SK-N-SH treated with all-trans-retinoic acid at 6 μM for 48 hours (cell line): ENCODE results near the gene POU2F1.

Source experiments
- ATAC-seq: fragments of 200-7000 bp; cut with Tn5 transposase; 3 replicates; pipeline ENCODE4 v1.9.1; 2020; ENCODE audit warnings: mild to moderate bottlenecking, moderate library complexity
- ARNTL ChIP-seq: fragments of 450-650 bp; formaldehyde crosslinking; IDR thresholded peaks from 2 replicates; pipeline ENCODE4 v1.5.0; 2020; ENCODE audit warnings: low read depth, mild to moderate bottlenecking, moderate library complexity, borderline replicate concordance
- ESRRG ChIP-seq: fragments of 250-450 bp; sonication (Bioruptor Pico); IDR thresholded peaks from 2 replicates; pipeline ENCODE4 v1.6.1; 2021; ENCODE audit warnings: mild to moderate bottlenecking
- GLIS3 ChIP-seq: fragments of 250-450 bp; sonication (Bioruptor Pico); IDR thresholded peaks from 2 replicates; pipeline ENCODE4 v1.5.0; 2020; ENCODE audit warnings: mild to moderate bottlenecking, moderate library complexity
- ISL1 ChIP-seq: fragments of 250-450 bp; sonication (Bioruptor Pico); IDR thresholded peaks from 2 replicates; pipeline ENCODE4 v2.1.2; 2022; ENCODE audit warnings: mild to moderate bottlenecking, moderate library complexity
- OSR1 ChIP-seq: fragments of 250-450 bp; sonication (Bioruptor Pico); IDR thresholded peaks from 2 replicates; pipeline ENCODE4 v1.8.0; 2022; ENCODE audit warnings: moderate library complexity, mild to moderate bottlenecking, inconsistent platforms
- POU6F1 ChIP-seq: fragments of 250-450 bp; sonication (Bioruptor Pico); IDR thresholded peaks from 2 replicates; pipeline ENCODE4 v1.8.0; 2021; ENCODE audit warnings: low read depth, mild to moderate bottlenecking, moderate library complexity, borderline replicate concordance
- PPARA ChIP-seq: fragments of 250-450 bp; sonication (Bioruptor Pico); IDR thresholded peaks from 2 replicates; pipeline ENCODE4 v1.5.0; 2020; ENCODE audit warnings: mild to moderate bottlenecking, borderline replicate concordance
- RARB ChIP-seq: fragments of 250-450 bp; sonication (Bioruptor Pico); IDR thresholded peaks from 2 replicates; pipeline ENCODE4 v1.8.0; 2021; ENCODE audit warnings: mild to moderate bottlenecking, moderate library complexity
- TCF4 ChIP-seq: fragments of 250-450 bp; sonication (Bioruptor Pico); IDR thresholded peaks from 2 replicates; pipeline ENCODE4 v1.8.0; 2021; ENCODE audit warnings: mild to moderate bottlenecking, moderate library complexity, borderline replicate concordance
- TOX ChIP-seq: fragments of 250-450 bp; sonication (Bioruptor Pico); IDR thresholded peaks from 2 replicates; pipeline ENCODE4 v1.8.0; 2021; ENCODE audit warnings: mild to moderate bottlenecking, moderate library complexity, borderline replicate concordance
- ZC3H10 ChIP-seq: fragments of 250-450 bp; sonication (Bioruptor Pico); IDR thresholded peaks from 2 replicates; pipeline ENCODE4 v1.5.1; 2021; ENCODE audit warnings: mild to moderate bottlenecking, moderate library complexity
- ZFP3 ChIP-seq: fragments of 250-450 bp; sonication (Bioruptor Pico); IDR thresholded peaks from 2 replicates; pipeline ENCODE4 v1.5.0; 2020; ENCODE audit warnings: mild to moderate bottlenecking, moderate library complexity
- ZFP30 ChIP-seq: fragments of 450-650 bp; formaldehyde crosslinking; IDR thresholded peaks from 2 replicates; pipeline ENCODE4 v1.5.0; 2022; ENCODE audit warnings: mild to moderate bottlenecking, moderate library complexity
- ZNF565 ChIP-seq: fragments of 450-650 bp; formaldehyde crosslinking; conservative IDR thresholded peaks from 2 replicates; pipeline ENCODE4 v1.5.0; 2020; ENCODE audit warnings: low read depth, mild to moderate bottlenecking, moderate library complexity
- TF ChIP-seq, protein P1 (sequence below): fragments of 250-450 bp; sonication (Bioruptor Pico); IDR thresholded peaks from 2 replicates; pipeline ENCODE4 v1.5.0; 2020; ENCODE audit warnings: mild to moderate bottlenecking, moderate library complexity
- TF ChIP-seq, protein P2 (sequence below): fragments of 250-450 bp; sonication (Bioruptor Pico); IDR thresholded peaks from 2 replicates; pipeline ENCODE4 v1.5.1; 2020; ENCODE audit warnings: low read depth, mild to moderate bottlenecking, moderate library complexity
- TF ChIP-seq, protein P3 (sequence below): fragments of 250-450 bp; sonication (Bioruptor Pico); IDR thresholded peaks from 2 replicates; pipeline ENCODE4 v1.5.1; 2021; ENCODE audit warnings: mild to moderate bottlenecking, moderate library complexity

Gene POU2F1

GRCh38 chr1:167431261-167431908 is 210.7 kb downstream of the POU2F1 start:
- no peak; the same call in 2 of the 3 replicates for ATAC-seq
- no peak for TF ChIP-seq ZFP3 (CRISPR knock-in tag)
- no peak for TF ChIP-seq ARNTL
- no peak for TF ChIP-seq RARB (CRISPR knock-in tag)
- TF ChIP-seq ZC3H10 (CRISPR knock-in tag) = no peak
- TF ChIP-seq TOX = no peak
- TF ChIP-seq GLIS3 (CRISPR knock-in tag) = no peak
- no peak for TF ChIP-seq ESRRG
- no peak for TF ChIP-seq ZNF565 (CRISPR knock-in tag)
- no peak for TF ChIP-seq ISL1 (CRISPR knock-in tag)
- no peak for TF ChIP-seq TCF4 (CRISPR knock-in tag)
- TF ChIP-seq, protein P1, sequence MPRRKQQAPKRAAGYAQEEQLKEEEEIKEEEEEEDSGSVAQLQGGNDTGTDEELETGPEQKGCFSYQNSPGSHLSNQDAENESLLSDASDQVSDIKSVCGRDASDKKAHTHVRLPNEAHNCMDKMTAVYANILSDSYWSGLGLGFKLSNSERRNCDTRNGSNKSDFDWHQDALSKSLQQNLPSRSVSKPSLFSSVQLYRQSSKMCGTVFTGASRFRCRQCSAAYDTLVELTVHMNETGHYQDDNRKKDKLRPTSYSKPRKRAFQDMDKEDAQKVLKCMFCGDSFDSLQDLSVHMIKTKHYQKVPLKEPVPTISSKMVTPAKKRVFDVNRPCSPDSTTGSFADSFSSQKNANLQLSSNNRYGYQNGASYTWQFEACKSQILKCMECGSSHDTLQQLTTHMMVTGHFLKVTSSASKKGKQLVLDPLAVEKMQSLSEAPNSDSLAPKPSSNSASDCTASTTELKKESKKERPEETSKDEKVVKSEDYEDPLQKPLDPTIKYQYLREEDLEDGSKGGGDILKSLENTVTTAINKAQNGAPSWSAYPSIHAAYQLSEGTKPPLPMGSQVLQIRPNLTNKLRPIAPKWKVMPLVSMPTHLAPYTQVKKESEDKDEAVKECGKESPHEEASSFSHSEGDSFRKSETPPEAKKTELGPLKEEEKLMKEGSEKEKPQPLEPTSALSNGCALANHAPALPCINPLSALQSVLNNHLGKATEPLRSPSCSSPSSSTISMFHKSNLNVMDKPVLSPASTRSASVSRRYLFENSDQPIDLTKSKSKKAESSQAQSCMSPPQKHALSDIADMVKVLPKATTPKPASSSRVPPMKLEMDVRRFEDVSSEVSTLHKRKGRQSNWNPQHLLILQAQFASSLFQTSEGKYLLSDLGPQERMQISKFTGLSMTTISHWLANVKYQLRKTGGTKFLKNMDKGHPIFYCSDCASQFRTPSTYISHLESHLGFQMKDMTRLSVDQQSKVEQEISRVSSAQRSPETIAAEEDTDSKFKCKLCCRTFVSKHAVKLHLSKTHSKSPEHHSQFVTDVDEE = no peak
- TF ChIP-seq OSR1 (CRISPR knock-in tag) = no peak
- no peak for TF ChIP-seq POU6F1 (CRISPR knock-in tag)

GRCh38 chr1:167431909-167432650 is 211.4 kb downstream of the POU2F1 start:
- TF ChIP-seq POU6F1 (CRISPR knock-in tag) = no peak
- TF ChIP-seq, protein P2, sequence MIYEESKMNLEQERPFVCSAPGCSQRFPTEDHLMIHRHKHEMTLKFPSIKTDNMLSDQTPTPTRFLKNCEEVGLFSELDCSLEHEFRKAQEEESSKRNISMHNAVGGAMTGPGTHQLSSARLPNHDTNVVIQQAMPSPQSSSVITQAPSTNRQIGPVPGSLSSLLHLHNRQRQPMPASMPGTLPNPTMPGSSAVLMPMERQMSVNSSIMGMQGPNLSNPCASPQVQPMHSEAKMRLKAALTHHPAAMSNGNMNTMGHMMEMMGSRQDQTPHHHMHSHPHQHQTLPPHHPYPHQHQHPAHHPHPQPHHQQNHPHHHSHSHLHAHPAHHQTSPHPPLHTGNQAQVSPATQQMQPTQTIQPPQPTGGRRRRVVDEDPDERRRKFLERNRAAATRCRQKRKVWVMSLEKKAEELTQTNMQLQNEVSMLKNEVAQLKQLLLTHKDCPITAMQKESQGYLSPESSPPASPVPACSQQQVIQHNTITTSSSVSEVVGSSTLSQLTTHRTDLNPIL (CRISPR knock-in tag) = no peak
- no peak for TF ChIP-seq ESRRG
- TF ChIP-seq TCF4 (CRISPR knock-in tag) = no peak
- no peak for TF ChIP-seq ZNF565 (CRISPR knock-in tag)
- TF ChIP-seq ZFP30 (CRISPR knock-in tag) = no peak
- TF ChIP-seq ZC3H10 (CRISPR knock-in tag) = no peak
- no peak for TF ChIP-seq GLIS3 (CRISPR knock-in tag)
- TF ChIP-seq, protein P3, sequence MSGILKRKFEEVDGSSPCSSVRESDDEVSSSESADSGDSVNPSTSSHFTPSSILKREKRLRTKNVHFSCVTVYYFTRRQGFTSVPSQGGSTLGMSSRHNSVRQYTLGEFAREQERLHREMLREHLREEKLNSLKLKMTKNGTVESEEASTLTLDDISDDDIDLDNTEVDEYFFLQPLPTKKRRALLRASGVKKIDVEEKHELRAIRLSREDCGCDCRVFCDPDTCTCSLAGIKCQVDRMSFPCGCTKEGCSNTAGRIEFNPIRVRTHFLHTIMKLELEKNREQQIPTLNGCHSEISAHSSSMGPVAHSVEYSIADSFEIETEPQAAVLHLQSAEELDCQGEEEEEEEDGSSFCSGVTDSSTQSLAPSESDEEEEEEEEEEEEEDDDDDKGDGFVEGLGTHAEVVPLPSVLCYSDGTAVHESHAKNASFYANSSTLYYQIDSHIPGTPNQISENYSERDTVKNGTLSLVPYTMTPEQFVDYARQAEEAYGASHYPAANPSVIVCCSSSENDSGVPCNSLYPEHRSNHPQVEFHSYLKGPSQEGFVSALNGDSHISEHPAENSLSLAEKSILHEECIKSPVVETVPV (CRISPR knock-in tag) = no peak
- TF ChIP-seq PPARA (CRISPR knock-in tag) = no peak
- no peak for ATAC-seq

GRCh38 chr1:167432780-167433179 is 212.1 kb downstream of the POU2F1 start:
- TF ChIP-seq, protein P3 (CRISPR knock-in tag) = no peak
- ATAC-seq = no peak
